Fibroblast of lung (primary cell): ENCODE data around the gene NID1.

Source experiments
- CTCF ChIP-seq, 2 donors: IDR thresholded peaks in 1 of 2; conservative IDR thresholded peaks in 1 of 2; 1 replicate in 1 of 2; 2 replicates in 1 of 2; pipeline ENCODE4 v1.5.1; 2011 to 2012; ENCODE audit warnings: low read length in 2 of 2, control low read depth in 1 of 2, inconsistent platforms in 1 of 2, low read depth in 1 of 2, mild to moderate bottlenecking in 1 of 2
- EZH2 ChIP-seq: IDR thresholded peaks from 2 replicates; pipeline ENCODE4 v1.5.1; 2012; ENCODE audit warnings: low read length, control low read depth, mild to moderate bottlenecking; ENCODE audit errors: missing control alignments

GRCh38 chr1:235952950-235953615, 111.8 kb downstream of the NID1 start:
- TF ChIP-seq CTCF (conservative IDR thresholded peaks at IDR 0.05 in 1 of 2, IDR thresholded peaks at IDR 0.05 in 1 of 2; ENCODE audit: low read depth in 1 of 2, low read length in 2 of 2): no peak
- TF ChIP-seq EZH2: no peak
